ENCODE measurements around the gene NUBP1.

GRCh38 chr16:10769381-10769780 is 25.7 kb downstream of the NUBP1 start:
- TF ChIP-seq CTCF (IDR thresholded peaks at IDR 0.05 in 2 of 3, conservative IDR thresholded peaks at IDR 0.05 in 1 of 3; ENCODE audit: borderline replicate concordance in 1 of 3, insufficient read depth in 1 of 3, low read depth in 2 of 3, low read length in 2 of 3) (no peak), EZH2phosphoT487 (IDR thresholded peaks at IDR 0.05; ENCODE audit: borderline replicate concordance) (no peak), ZNF274 (IDR thresholded peaks at IDR 0.05; ENCODE audit: low read depth, low read length) (no peak), RAD21 (IDR thresholded peaks at IDR 0.05; ENCODE audit: low read depth) (no peak), ATF3 (IDR thresholded peaks at IDR 0.05) (no peak), YY1 (IDR thresholded peaks at IDR 0.05; ENCODE audit: extremely low read depth, insufficient replicate concordance, low read depth, low read length) (no peak), SP1 (IDR thresholded peaks at IDR 0.05; ENCODE audit: low read depth) (no peak), POLR2AphosphoS5 (IDR thresholded peaks at IDR 0.05; ENCODE audit: low read depth, low read length) (no peak), EZH2 (IDR thresholded peaks at IDR 0.05) (no peak)
